ENCODE measurements around the gene SETD4. TPM values are rescaled to one million over a fixed set of nuclear protein-coding genes. Genes with fewer than 3 reads are reported as not detected.

Gene SETD4
- total RNA-seq, 1 experiment from 2014 or later = 22.7 TPM

DNA sequence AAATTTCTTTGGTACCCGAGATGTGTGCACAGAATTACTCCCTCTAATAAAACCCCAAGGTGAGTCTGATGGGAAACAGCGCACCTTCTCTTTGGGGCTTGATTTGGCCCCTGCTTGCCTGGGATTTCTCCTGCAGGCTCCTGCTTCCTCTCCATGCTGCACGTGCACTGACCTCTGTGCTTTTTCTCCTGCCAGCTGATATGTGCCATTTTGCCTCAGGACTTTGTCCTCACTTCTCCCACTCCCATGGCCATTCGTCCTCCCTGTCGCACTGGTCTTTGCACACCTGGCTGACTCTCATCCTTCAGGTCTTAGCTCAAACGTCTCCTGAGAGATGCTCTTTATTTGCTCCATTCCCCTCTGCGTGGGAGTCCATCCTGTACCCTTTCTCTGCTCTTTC is 10.7 kb upstream of the SETD4 start:
- ATAC-seq (no peak), DNase-seq (ENCODE audit: low read depth, low spot score) (no peak)
- Histone ChIP-seq H3K4me1 (ENCODE audit: control insufficient read depth in 1 of 2, insufficient read depth in 2 of 2, low read length in 2 of 2) (no peaks in the 10 kb centered on the region; a peak in 1 of 4 replicates), H3K36me3 (ENCODE audit: control insufficient read depth in 1 of 2, insufficient read depth in 2 of 2, low read length in 2 of 2) (no peaks in the 10 kb centered on the region), H3K9me2 (ENCODE audit: insufficient read depth) (no peaks in the 10 kb centered on the region), H4K20me1 (ENCODE audit: insufficient read depth) (no peaks in the 10 kb centered on the region), H3K27ac (ENCODE audit: low read depth, low read length) (no peak overlapping the region), H3K27me3 (ENCODE audit: insufficient read depth, low read length) (no peaks in the 10 kb centered on the region), H2AFZ (ENCODE audit: low read depth, low read length, poor library complexity, severe bottlenecking) (no peak overlapping the region), H3K9ac (ENCODE audit: low read length) (no peak overlapping the region), H3K4me3 (replicated peaks in 1 of 2; ENCODE audit: low read depth in 1 of 2, low read length in 2 of 2) (no peak overlapping the region), H3K79me2 (ENCODE audit: insufficient read depth, low read length) (no peaks in the 10 kb centered on the region), H3K9me3 (ENCODE audit: control insufficient read depth in 1 of 2, insufficient read depth in 1 of 2, low read depth in 1 of 2, low read length in 2 of 2) (peaks cover 5 to 6% of the 10 kb centered on the region in 2 experiments; a peak in 2 of 4 replicates), H3K4me2 (ENCODE audit: low read length) (no peak overlapping the region)
- ChIA-PET POLR2A (no interaction called here), CTCF (no interaction called here), RAD21 (ENCODE audit: low non-redundant PET in 1 of 2, low total read pairs in 2 of 2, uncharacterized antibody in 2 of 2, unreplicated experiment in 2 of 2) (no interaction called here)
- TF ChIP-seq CBX3 (IDR thresholded peaks at IDR 0.05; ENCODE audit: low read depth) (no peak), EZH2 (IDR thresholded peaks at IDR 0.05) (no peak), SRF (IDR thresholded peaks at IDR 0.05; ENCODE audit: low read depth) (no peak), SIN3A (IDR thresholded peaks at IDR 0.05; ENCODE audit: low read depth) (no peak), POLR2A (IDR thresholded peaks at IDR 0.05; ENCODE audit: borderline replicate concordance, extremely low read depth, insufficient read depth, insufficient read length) (no peak), ELF1 (IDR thresholded peaks at IDR 0.05; ENCODE audit: borderline replicate concordance, low read depth) (no peak), CEBPB (IDR thresholded peaks at IDR 0.05; ENCODE audit: low read depth) (no peak), FOSL1 (IDR thresholded peaks at IDR 0.05; ENCODE audit: low read depth) (no peak), ZFX (IDR thresholded peaks at IDR 0.05) (no peak), YY1 (IDR thresholded peaks at IDR 0.05; ENCODE audit: extremely low read depth, insufficient replicate concordance, low read depth, low read length) (no peak), JUND (IDR thresholded peaks at IDR 0.05) (no peak)
- TF ChIP-seq, protein P1, sequence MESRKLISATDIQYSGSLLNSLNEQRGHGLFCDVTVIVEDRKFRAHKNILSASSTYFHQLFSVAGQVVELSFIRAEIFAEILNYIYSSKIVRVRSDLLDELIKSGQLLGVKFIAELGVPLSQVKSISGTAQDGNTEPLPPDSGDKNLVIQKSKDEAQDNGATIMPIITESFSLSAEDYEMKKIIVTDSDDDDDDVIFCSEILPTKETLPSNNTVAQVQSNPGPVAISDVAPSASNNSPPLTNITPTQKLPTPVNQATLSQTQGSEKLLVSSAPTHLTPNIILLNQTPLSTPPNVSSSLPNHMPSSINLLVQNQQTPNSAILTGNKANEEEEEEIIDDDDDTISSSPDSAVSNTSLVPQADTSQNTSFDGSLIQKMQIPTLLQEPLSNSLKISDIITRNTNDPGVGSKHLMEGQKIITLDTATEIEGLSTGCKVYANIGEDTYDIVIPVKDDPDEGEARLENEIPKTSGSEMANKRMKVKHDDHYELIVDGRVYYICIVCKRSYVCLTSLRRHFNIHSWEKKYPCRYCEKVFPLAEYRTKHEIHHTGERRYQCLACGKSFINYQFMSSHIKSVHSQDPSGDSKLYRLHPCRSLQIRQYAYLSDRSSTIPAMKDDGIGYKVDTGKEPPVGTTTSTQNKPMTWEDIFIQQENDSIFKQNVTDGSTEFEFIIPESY (IDR thresholded peaks at IDR 0.05; ENCODE audit: extremely low read depth, insufficient replicate concordance, low read length) = no peak
- TF ChIP-seq, protein P2, sequence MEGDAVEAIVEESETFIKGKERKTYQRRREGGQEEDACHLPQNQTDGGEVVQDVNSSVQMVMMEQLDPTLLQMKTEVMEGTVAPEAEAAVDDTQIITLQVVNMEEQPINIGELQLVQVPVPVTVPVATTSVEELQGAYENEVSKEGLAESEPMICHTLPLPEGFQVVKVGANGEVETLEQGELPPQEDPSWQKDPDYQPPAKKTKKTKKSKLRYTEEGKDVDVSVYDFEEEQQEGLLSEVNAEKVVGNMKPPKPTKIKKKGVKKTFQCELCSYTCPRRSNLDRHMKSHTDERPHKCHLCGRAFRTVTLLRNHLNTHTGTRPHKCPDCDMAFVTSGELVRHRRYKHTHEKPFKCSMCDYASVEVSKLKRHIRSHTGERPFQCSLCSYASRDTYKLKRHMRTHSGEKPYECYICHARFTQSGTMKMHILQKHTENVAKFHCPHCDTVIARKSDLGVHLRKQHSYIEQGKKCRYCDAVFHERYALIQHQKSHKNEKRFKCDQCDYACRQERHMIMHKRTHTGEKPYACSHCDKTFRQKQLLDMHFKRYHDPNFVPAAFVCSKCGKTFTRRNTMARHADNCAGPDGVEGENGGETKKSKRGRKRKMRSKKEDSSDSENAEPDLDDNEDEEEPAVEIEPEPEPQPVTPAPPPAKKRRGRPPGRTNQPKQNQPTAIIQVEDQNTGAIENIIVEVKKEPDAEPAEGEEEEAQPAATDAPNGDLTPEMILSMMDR (IDR thresholded peaks at IDR 0.05 in 2 of 3, conservative IDR thresholded peaks at IDR 0.05 in 1 of 3; ENCODE audit: borderline replicate concordance in 1 of 3, insufficient read depth in 1 of 3, low read depth in 2 of 3, low read length in 2 of 3) = no peak
- TF ChIP-seq, protein P3, sequence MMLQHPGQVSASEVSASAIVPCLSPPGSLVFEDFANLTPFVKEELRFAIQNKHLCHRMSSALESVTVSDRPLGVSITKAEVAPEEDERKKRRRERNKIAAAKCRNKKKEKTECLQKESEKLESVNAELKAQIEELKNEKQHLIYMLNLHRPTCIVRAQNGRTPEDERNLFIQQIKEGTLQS (IDR thresholded peaks at IDR 0.05) = no peak
- TF ChIP-seq, protein P4, sequence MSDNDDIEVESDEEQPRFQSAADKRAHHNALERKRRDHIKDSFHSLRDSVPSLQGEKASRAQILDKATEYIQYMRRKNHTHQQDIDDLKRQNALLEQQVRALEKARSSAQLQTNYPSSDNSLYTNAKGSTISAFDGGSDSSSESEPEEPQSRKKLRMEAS (IDR thresholded peaks at IDR 0.05) = no peak
- no TSS peak for BruUV-seq (replicated peaks)
- intact Hi-C loops (cut with micrococcal nuclease) = no loop called here
